HEK293 (cell line): ENCODE data around the gene CCDC3.

ENCODE experiments used
- SP7 ChIP-seq: fragments of 450-650 bp; formaldehyde crosslinking; IDR thresholded peaks from 2 replicates; pipeline ENCODE4 v1.5.1; 2016; ENCODE audit warnings: missing biosample characterization, missing genetic modification characterization
- ZBTB21 ChIP-seq: fragments of 450-650 bp; formaldehyde crosslinking; IDR thresholded peaks from 2 replicates; pipeline ENCODE4 v1.5.1; 2017; ENCODE audit warnings: missing biosample characterization, missing genetic modification characterization
- ZFP41 ChIP-seq: fragments of 450-650 bp; formaldehyde crosslinking; IDR thresholded peaks from 2 replicates; pipeline ENCODE4 v1.5.1; 2016; ENCODE audit warnings: missing biosample characterization, missing genetic modification characterization, borderline replicate concordance
- ZNF10 ChIP-seq: fragments of 450-650 bp; formaldehyde crosslinking; IDR thresholded peaks from 2 replicates; pipeline ENCODE4 v1.5.1; 2017; ENCODE audit warnings: missing biosample characterization, missing genetic modification characterization
- ZNF155 ChIP-seq: fragments of 450-650 bp; formaldehyde crosslinking; IDR thresholded peaks from 2 replicates; pipeline ENCODE4 v1.5.1; 2016; ENCODE audit warnings: missing biosample characterization, missing genetic modification characterization
- ZNF423 ChIP-seq: fragments of 450-650 bp; formaldehyde crosslinking; IDR thresholded peaks from 2 replicates; pipeline ENCODE4 v1.5.1; 2016; ENCODE audit warnings: missing biosample characterization, missing genetic modification characterization
- TF ChIP-seq, protein P1 (sequence below): fragments of 450-650 bp; formaldehyde crosslinking; IDR thresholded peaks from 2 replicates; pipeline ENCODE4 v1.5.1; 2016; ENCODE audit warnings: missing biosample characterization, missing genetic modification characterization
- TF ChIP-seq, protein P2 (sequence below): fragments of 450-650 bp; formaldehyde crosslinking; IDR thresholded peaks from 2 replicates; pipeline ENCODE4 v1.5.1; 2016; ENCODE audit warnings: missing biosample characterization, missing genetic modification characterization
- TF ChIP-seq, protein P3 (sequence below): fragments of 450-650 bp; formaldehyde crosslinking; IDR thresholded peaks from 2 replicates; pipeline ENCODE4 v1.5.1; 2016; ENCODE audit warnings: missing biosample characterization, missing genetic modification characterization

DNA sequence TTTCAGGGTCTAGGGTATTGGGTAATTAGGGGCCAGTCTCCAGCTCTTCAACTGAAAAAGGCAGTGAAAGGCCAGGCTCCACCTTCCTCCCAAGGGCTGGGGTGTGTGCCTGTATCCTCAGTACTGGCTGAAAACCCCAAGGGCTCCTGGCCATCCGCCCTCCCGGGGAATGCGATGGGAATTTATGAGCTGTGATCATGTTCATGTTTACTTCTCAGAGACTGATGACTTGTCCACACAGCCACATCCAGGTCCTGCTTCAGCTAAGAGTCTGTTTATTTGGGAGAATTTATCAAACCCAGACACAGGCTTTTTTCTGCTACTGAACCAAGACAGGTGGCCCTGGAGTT is 91.7 kb downstream of the CCDC3 start:
- TF ChIP-seq ZFP41, result no peak
- TF ChIP-seq ZBTB21 (tag by site-specific recombination), result no peak
- no peak for TF ChIP-seq ZNF423 (tag by site-specific recombination)
- no peak for TF ChIP-seq SP7 (tag by site-specific recombination)
- no peak for TF ChIP-seq ZNF10
- TF ChIP-seq, protein P1, sequence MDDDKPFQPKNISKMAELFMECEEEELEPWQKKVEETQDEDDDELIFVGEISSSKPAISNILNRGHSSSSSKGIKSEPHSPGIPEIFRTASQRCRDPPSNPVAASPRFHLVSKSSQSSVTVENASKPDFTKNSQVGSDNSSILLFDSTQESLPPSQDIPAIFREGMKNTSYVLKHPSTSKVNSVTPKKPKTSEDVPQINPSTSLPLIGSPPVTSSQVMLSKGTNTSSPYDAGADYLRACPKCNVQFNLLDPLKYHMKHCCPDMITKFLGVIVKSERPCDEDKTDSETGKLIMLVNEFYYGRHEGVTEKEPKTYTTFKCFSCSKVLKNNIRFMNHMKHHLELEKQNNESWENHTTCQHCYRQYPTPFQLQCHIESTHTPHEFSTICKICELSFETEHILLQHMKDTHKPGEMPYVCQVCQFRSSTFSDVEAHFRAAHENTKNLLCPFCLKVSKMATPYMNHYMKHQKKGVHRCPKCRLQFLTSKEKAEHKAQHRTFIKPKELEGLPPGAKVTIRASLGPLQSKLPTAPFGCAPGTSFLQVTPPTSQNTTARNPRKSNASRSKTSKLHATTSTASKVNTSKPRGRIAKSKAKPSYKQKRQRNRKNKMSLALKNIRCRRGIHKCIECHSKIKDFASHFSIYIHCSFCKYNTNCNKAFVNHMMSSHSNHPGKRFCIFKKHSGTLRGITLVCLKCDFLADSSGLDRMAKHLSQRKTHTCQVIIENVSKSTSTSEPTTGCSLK (tag by site-specific recombination), result no peak
- no peak for TF ChIP-seq ZNF155 (tag by site-specific recombination)
- TF ChIP-seq, protein P2, sequence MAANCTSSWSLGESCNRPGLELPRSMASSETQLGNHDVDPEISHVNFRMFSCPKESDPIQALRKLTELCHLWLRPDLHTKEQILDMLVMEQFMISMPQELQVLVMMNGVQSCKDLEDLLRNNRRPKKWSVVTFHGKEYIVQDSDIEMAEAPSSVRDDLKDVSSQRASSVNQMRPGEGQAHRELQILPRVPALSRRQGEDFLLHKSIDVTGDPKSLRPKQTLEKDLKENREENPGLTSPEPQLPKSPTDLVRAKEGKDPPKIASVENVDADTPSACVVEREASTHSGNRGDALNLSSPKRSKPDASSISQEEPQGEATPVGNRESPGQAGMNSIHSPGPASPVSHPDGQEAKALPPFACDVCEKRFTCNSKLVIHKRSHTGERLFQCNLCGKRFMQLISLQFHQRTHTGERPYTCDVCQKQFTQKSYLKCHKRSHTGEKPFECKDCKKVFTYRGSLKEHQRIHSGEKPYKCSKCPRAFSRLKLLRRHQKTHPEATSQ (tag by site-specific recombination), result no peak
- TF ChIP-seq, protein P3, sequence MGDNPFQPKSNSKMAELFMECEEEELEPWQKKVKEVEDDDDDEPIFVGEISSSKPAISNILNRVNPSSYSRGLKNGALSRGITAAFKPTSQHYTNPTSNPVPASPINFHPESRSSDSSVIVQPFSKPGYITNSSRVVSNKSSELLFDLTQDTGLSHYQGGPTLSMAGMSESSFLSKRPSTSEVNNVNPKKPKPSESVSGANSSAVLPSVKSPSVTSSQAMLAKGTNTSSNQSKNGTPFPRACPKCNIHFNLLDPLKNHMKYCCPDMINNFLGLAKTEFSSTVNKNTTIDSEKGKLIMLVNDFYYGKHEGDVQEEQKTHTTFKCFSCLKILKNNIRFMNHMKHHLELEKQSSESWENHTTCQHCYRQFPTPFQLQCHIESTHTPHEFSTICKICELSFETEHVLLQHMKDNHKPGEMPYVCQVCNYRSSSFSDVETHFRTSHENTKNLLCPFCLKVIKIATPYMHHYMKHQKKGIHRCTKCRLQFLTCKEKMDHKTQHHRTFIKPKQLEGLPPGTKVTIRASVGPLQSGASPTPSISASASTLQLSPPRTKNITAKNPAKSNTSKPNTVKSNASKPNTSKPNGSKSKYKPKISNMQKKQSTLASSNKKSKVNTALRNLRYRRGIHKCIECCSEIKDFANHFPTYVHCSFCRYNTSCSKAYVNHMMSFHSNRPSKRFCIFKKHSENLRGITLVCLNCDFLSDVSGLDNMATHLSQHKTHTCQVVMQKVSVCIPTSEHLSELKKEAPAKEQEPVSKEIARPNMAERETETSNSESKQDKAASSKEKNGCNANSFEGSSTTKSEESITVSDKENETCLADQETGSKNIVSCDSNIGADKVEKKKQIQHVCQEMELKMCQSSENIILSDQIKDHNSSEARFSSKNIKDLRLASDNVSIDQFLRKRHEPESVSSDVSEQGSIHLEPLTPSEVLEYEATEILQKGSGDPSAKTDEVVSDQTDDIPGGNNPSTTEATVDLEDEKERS, result no peak
